Measurements from ENCODE around the gene PARD6A.

- no peak for TF ChIP-seq EP300 (IDR thresholded peaks at IDR 0.05)
- no peak for TF ChIP-seq CTCF (IDR thresholded peaks at IDR 0.05)
- no peak for TF ChIP-seq POLR2AphosphoS5 (IDR thresholded peaks at IDR 0.05)
- TF ChIP-seq POLR2A (IDR thresholded peaks at IDR 0.05), result no peak
These were observed 49.8 kb downstream of the PARD6A start for GRCh38 chr16:67710607-67711006.
